Calu3 (cell line): Measurements from ENCODE around the gene CLDN7. TPM values are rescaled to one million over a fixed set of nuclear protein-coding genes. Genes with fewer than 3 reads are reported as not detected.

Experiments used
- BruUV-seq: library from RNA; stranded (reverse); fragments of 400-500 nt; replicated peaks from 2 replicates; lab custom pipeline; 2021; lab: Mats Ljungman, UMichigan
- CTCF ChIA-PET: fragments of 300-600 bp; sonication (Branson Sonifier 250); formaldehyde crosslinking; loops from one replicate; lab custom pipeline; 2022; ENCODE audit warnings: antibody characterized with exemption; lab: Charles Lee
- DNase-seq: peaks from one replicate; pipeline ENCODE4 v3.0.0; 2022
- H3K27ac Mint-ChIP-seq: one replicate; pipeline ENCODE4 v1.8.0; 2022; ENCODE audit warnings: mixed read lengths; ENCODE audit not compliant: unreplicated experiment
- H3K27me3 Mint-ChIP-seq: one replicate; pipeline ENCODE4 v1.8.0; 2022; ENCODE audit warnings: mixed read lengths; ENCODE audit not compliant: unreplicated experiment
- H3K36me3 Mint-ChIP-seq: one replicate; pipeline ENCODE4 v1.8.0; 2022; ENCODE audit warnings: mild to moderate bottlenecking, moderate library complexity, mixed read lengths; ENCODE audit not compliant: insufficient read depth, unreplicated experiment
- H3K4me1 Mint-ChIP-seq: one replicate; pipeline ENCODE4 v1.8.0; 2022; ENCODE audit warnings: mild to moderate bottlenecking, low read depth, mixed read lengths; ENCODE audit not compliant: unreplicated experiment
- H3K4me3 Mint-ChIP-seq: one replicate; pipeline ENCODE4 v1.8.0; 2022; ENCODE audit warnings: mild to moderate bottlenecking, low read depth, moderate library complexity, mixed read lengths; ENCODE audit not compliant: unreplicated experiment
- H3K9me3 Mint-ChIP-seq: one replicate; pipeline ENCODE4 v1.8.0; 2022; ENCODE audit warnings: low read depth, mixed read lengths; ENCODE audit not compliant: unreplicated experiment
- intact Hi-C: fragments of 100-400 bp; cut with micrococcal nuclease; formaldehyde crosslinking; loops from one replicate; pipeline ENCODE4 v1.10.0; 2022; ENCODE audit not compliant: unreplicated experiment
- total RNA-seq: library from RNA; stranded (reverse); gene quantifications from 2 replicates; pipeline ENCODE4 v1.2.3, GENCODE V29; 2022
- TF ChIP-seq, protein P1 (sequence below): fragments of 200-600 bp; IDR thresholded peaks from one replicate; pipeline ENCODE4 v1.8.0; 2022; ENCODE audit warnings: antibody characterized with exemption; ENCODE audit not compliant: unreplicated experiment

Gene CLDN7
- total RNA-seq, 1 experiment from 2014 or later, result 266 TPM

DNA sequence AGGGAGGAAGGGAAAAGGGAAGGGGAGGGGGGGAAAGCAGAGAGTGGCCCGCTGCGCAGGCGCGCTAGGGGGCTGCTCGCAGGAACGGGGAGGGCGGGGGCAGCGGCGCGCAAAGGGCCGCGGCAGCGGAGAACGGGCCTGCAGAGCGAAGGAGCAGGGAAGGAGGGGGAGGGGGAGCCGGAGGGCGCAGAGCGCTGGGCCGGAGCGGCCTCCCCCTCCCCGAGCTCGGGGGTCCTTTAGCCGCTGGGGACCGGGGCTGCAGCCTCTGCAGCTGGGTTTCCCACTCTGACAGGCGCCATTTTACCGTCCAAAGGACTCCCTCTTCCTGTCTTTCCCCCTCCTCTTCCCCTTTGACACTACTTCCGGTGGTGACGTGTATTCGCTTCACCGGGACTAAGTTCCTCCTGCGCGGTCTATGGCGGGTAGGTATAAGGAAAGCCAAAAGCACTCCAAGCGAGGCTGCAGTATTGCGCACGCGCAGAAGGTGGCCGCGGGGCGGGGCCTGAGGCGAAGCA lies 10.6 kb downstream of the CLDN7 start, which contains the start of gene CTDNEP1:
Gene CTDNEP1 (minus strand): TSS at position 74 of the 515 bp plus-strand sequence. CDS start 438 bp downstream, outside the sequence.
- Mint-ChIP-seq H3K27ac (peak within 1 kb of the TSS; percentile 84), H3K9me3 (no peaks in the 10 kb centered on the region), H3K4me1 (peaks cover 27% of the 10 kb centered on the region), H3K27me3 (no peaks in the 10 kb centered on the region), H3K36me3 (peaks cover 76% of the 10 kb centered on the region), H3K4me3 (peak within 1 kb of the TSS; percentile 73)
- DNase-seq, result peak; percentile 95
- intact Hi-C loops, result no loop called here
- TF ChIP-seq, protein P1, sequence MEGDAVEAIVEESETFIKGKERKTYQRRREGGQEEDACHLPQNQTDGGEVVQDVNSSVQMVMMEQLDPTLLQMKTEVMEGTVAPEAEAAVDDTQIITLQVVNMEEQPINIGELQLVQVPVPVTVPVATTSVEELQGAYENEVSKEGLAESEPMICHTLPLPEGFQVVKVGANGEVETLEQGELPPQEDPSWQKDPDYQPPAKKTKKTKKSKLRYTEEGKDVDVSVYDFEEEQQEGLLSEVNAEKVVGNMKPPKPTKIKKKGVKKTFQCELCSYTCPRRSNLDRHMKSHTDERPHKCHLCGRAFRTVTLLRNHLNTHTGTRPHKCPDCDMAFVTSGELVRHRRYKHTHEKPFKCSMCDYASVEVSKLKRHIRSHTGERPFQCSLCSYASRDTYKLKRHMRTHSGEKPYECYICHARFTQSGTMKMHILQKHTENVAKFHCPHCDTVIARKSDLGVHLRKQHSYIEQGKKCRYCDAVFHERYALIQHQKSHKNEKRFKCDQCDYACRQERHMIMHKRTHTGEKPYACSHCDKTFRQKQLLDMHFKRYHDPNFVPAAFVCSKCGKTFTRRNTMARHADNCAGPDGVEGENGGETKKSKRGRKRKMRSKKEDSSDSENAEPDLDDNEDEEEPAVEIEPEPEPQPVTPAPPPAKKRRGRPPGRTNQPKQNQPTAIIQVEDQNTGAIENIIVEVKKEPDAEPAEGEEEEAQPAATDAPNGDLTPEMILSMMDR, result no peak
- BruUV-seq, result no TSS peak
- CTCF ChIA-PET, result interaction anchor here (0.7 to 1.5 kb wide), 3 partner anchors 9 to 12 kb away, joined by 3 to 5 read pairs (median 5); partner anchors contain the start of genes GABARAP and PHF23

DNA sequence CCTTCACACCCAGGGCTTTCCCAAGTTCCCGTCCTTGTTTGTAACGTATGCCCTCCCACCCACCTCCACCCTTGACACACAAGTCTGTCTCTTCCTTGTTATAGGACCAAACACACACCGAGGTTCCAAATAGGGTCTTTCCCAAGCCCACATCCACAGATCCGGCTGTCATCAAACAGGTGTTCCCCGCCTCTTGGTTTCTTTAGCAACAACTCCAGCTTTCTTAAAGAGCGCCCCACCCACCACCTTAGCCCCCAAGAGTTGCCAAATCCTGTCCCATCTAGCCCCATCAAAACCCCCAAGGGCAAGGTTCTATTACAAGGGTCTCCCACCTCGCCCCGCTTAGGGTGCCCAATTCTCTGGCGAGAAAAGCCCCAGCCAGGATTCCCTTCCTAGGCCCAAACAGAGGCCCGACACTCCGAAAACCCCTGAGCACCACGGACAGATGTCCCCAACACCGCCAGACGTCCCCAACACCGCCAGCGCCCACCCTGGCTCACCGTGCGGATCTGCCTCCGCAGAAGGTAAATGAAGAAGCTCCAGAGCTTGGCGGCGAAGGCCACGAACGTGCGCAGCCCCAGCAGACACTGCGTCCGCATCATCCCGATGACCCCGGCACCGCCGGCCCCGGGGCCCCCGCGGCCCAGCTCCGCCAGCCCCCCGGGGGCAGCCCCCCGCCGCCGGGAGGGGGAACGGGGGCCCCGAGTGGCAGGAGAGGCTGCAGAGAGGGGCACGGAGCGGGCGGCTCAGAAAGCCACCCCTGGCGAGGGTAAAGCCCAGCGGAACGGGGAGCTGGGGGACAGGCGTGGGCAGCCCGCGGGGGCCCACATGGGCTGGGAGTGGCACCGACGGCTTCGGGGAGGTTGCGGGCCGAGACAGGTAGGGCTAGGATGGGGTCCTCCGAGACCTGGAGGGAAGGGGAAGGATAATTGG lies 11.3 kb downstream of the CLDN7 start:
- intact Hi-C loops, result no loop called here
- peak overlapping the region; percentile 84 for H3K27ac Mint-ChIP-seq
- TF ChIP-seq, protein P1, result no peak
- no TSS peak for BruUV-seq
- no peaks in the 10 kb centered on the region for H3K9me3 Mint-ChIP-seq
- H3K4me3 Mint-ChIP-seq, result peak overlapping the region; percentile 73
- H3K36me3 Mint-ChIP-seq, result peaks cover 76% of the 10 kb centered on the region
- CTCF ChIA-PET, result interaction anchor here (0.7 to 1.5 kb wide), 3 partner anchors 8 to 11 kb away, joined by 3 to 5 read pairs (median 5); partner anchors contain the start of genes GABARAP and PHF23
- H3K4me1 Mint-ChIP-seq, result peaks cover 27% of the 10 kb centered on the region
- no peak for DNase-seq
- no peaks in the 10 kb centered on the region for H3K27me3 Mint-ChIP-seq

DNA sequence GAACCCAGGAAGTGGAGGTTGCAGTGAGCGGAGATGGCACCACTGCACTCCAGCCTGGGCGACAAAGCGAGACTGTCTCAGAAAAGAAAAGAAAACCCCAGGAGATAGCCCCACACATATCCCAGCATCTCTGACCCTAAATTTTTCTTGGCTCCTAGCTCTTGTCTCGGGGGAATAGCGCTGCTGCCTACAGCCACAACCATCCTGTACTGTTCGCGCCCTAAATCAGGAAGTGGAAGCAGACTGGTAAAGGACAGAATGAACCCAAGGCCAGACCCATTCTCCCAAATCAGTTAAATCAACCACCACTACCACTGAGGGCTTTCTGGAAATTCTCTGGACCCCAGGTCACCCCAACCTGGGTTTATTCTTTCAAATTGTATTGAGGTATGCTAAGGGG lies 12.4 kb downstream of the CLDN7 start:
- Mint-ChIP-seq H3K4me3 (peak overlapping the region; percentile 73), H3K9me3 (no peaks in the 10 kb centered on the region), H3K4me1 (peaks cover 27% of the 10 kb centered on the region), H3K27me3 (no peaks in the 10 kb centered on the region), H3K27ac (peak overlapping the region; percentile 84), H3K36me3 (peaks cover 68% of the 10 kb centered on the region)
- no peak for DNase-seq
- intact Hi-C loops, result no loop called here
- TF ChIP-seq, protein P1, result no peak
- BruUV-seq, result no TSS peak
- CTCF ChIA-PET, result no interaction called here

DNA sequence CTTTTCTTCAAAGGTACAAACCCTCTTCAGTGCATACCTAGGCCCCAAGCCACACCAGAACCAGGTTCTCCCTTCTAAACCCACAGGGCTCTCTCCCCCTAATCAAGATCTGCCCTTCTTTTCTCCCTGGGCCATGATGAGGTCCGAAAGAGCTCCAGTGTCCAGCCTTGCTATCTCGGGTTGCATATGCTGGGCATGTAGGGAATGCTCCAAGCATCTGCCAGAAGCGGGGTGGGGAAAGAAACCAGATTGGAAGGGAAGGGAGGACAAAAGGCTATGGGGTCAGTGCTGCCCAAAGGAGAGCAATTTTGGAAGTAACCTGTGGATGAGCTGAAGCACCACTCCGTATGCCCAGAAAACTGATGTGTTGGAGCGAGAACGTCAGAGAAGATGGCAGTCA lies 13.1 kb downstream of the CLDN7 start:
- peaks cover 62% of the 10 kb centered on the region for H3K36me3 Mint-ChIP-seq

More for the DNA sequence above, 13.1 kb downstream of the CLDN7 start:
- intact Hi-C loops, result no loop called here
- DNase-seq, result no peak
- CTCF ChIA-PET, result no interaction called here
- Mint-ChIP-seq H3K27me3 (no peaks in the 10 kb centered on the region), H3K9me3 (no peaks in the 10 kb centered on the region), H3K4me3 (peak overlapping the region; percentile 73), H3K27ac (peak overlapping the region; percentile 27), H3K4me1 (peaks cover 27% of the 10 kb centered on the region)
- TF ChIP-seq, protein P1, result no peak
- no TSS peak for BruUV-seq
